H9 (cell line): Measurements from ENCODE around the gene HS1BP3. TPM values are rescaled to one million over a fixed set of nuclear protein-coding genes. Genes with fewer than 3 reads are reported as not detected.

Experiments
- DNase-seq: peaks from one replicate; pipeline ENCODE4 v3.0.0-alpha.2; 2017
- H2AFZ ChIP-seq: one replicate; pipeline ENCODE4 v1.6.1; 2013; ENCODE audit warnings: mild to moderate bottlenecking, low read length, control low read depth, moderate library complexity
- H2AK5ac ChIP-seq: 2 replicates; pipeline ENCODE4 v1.6.1; 2013; ENCODE audit warnings: low read length, control low read depth, mixed read lengths; ENCODE audit not compliant: insufficient read length
- H2BK120ac ChIP-seq: one replicate; pipeline ENCODE4 v1.6.1; 2013; ENCODE audit warnings: low read depth, mild to moderate bottlenecking, low read length, control low read depth, inconsistent platforms; ENCODE audit not compliant: poor library complexity, severe bottlenecking
- H2BK12ac ChIP-seq: 2 replicates; pipeline ENCODE4 v1.6.1; 2013; ENCODE audit warnings: low read length, control low read depth, mixed read lengths, low read depth; ENCODE audit not compliant: insufficient read length
- H2BK15ac ChIP-seq: 2 replicates; pipeline ENCODE4 v1.6.1; 2013; ENCODE audit warnings: low read depth, low read length, control low read depth
- H2BK20ac ChIP-seq: one replicate; pipeline ENCODE4 v1.6.1; 2013; ENCODE audit warnings: low read depth, mild to moderate bottlenecking, low read length, control low read depth, inconsistent platforms; ENCODE audit not compliant: poor library complexity, severe bottlenecking
- H2BK5ac ChIP-seq: 2 replicates; pipeline ENCODE4 v1.6.1; 2013; ENCODE audit warnings: low read length, control low read depth, mixed read lengths; ENCODE audit not compliant: insufficient read length
- H3K14ac ChIP-seq: 2 replicates; pipeline ENCODE4 v1.6.1; 2013; ENCODE audit warnings: low read length, control low read depth; ENCODE audit not compliant: insufficient read depth
- H3K18ac ChIP-seq: 2 replicates; pipeline ENCODE4 v1.6.1; 2013; ENCODE audit warnings: low read depth, mild to moderate bottlenecking, mixed read lengths, low read length, control low read depth; ENCODE audit not compliant: insufficient read length
- H3K23ac ChIP-seq: 2 replicates; pipeline ENCODE4 v1.6.1; 2013; ENCODE audit warnings: low read length, control low read depth, mixed read lengths, low read depth; ENCODE audit not compliant: insufficient read length
- H3K23me2 ChIP-seq: 2 replicates; pipeline ENCODE4 v1.6.1; 2013; ENCODE audit warnings: low read depth, mild to moderate bottlenecking, mixed read lengths, low read length, control low read depth; ENCODE audit not compliant: insufficient read length, poor library complexity, severe bottlenecking
- H3K27ac ChIP-seq: 2 replicates; pipeline ENCODE4 v1.5.1; 2013; ENCODE audit warnings: low read length, control low read depth, mixed read lengths, low read depth; ENCODE audit not compliant: insufficient read length
- H3K27me3 ChIP-seq: 2 replicates; pipeline ENCODE4 v1.6.1; 2013; ENCODE audit warnings: low read length, control low read depth, inconsistent platforms; ENCODE audit not compliant: insufficient read depth
- H3K4ac ChIP-seq: 2 replicates; pipeline ENCODE4 v1.6.1; 2013; ENCODE audit warnings: low read depth, mild to moderate bottlenecking, control low read depth, inconsistent platforms, low read length, moderate library complexity
- H3K4me1 ChIP-seq: 2 replicates; pipeline ENCODE4 v1.6.1; 2013; ENCODE audit warnings: low read length, control low read depth, inconsistent platforms; ENCODE audit not compliant: insufficient read depth
- H3K4me2 ChIP-seq: 2 replicates; pipeline ENCODE4 v1.6.1; 2013; ENCODE audit warnings: low read length, control low read depth, mixed read lengths; ENCODE audit not compliant: insufficient read length, insufficient read depth
- H3K56ac ChIP-seq: 2 replicates; pipeline ENCODE4 v1.6.1; 2013; ENCODE audit warnings: low read depth, mild to moderate bottlenecking, mixed read lengths, low read length, control low read depth; ENCODE audit not compliant: insufficient read length
- H3K79me1 ChIP-seq: 2 replicates; pipeline ENCODE4 v1.6.1; 2013; ENCODE audit warnings: low read depth, mild to moderate bottlenecking, moderate library complexity, low read length, control low read depth, inconsistent platforms; ENCODE audit not compliant: insufficient read depth, poor library complexity, severe bottlenecking
- H3K79me2 ChIP-seq: 2 replicates; pipeline ENCODE4 v1.6.1; 2013; ENCODE audit warnings: low read length, control low read depth, inconsistent platforms; ENCODE audit not compliant: insufficient read depth
- H3K9ac ChIP-seq: 2 replicates; pipeline ENCODE4 v1.6.1; 2013; ENCODE audit warnings: low read length, control low read depth, mixed read lengths; ENCODE audit not compliant: insufficient read length; ENCODE audit errors: extremely low read depth
- H3K9me3 ChIP-seq: one replicate; pipeline ENCODE4 v1.6.1; 2013; ENCODE audit warnings: low read depth, low read length, inconsistent platforms; ENCODE audit not compliant: control insufficient read depth
- H3T11ph ChIP-seq: one replicate; pipeline ENCODE4 v1.6.1; 2013; ENCODE audit warnings: mild to moderate bottlenecking, low read length, control low read depth, inconsistent platforms
- H4K20me1 ChIP-seq: one replicate; pipeline ENCODE4 v1.6.1; 2013; ENCODE audit not compliant: control insufficient read depth, insufficient read length, insufficient read depth
- H4K5ac ChIP-seq: 2 replicates; pipeline ENCODE4 v1.6.1; 2013; ENCODE audit warnings: low read depth, mild to moderate bottlenecking, mixed read lengths, low read length, control low read depth; ENCODE audit not compliant: insufficient read length
- H4K8ac ChIP-seq: replicated peaks from 2 replicates; pipeline ENCODE4 v1.6.1; 2013; ENCODE audit warnings: low read length, control low read depth, mixed read lengths, low read depth; ENCODE audit not compliant: insufficient read length
- H4K91ac ChIP-seq: 2 replicates; pipeline ENCODE4 v1.6.1; 2013; ENCODE audit warnings: low read depth, mild to moderate bottlenecking, moderate library complexity, mixed read lengths, low read length, control low read depth; ENCODE audit not compliant: insufficient read length
- H3K27ac Mint-ChIP-seq, 3 experiments: 2 replicates in 2 of 3; 3 replicates in 1 of 3; pipeline ENCODE4 v1.8.0; 2020 to 2021; ENCODE audit warnings: mixed read lengths in 3 of 3, mild to moderate bottlenecking in 1 of 3, moderate library complexity in 1 of 3
- H3K27me3 Mint-ChIP-seq: 2 replicates; pipeline ENCODE4 v1.8.0; 2021; ENCODE audit warnings: low read depth, mild to moderate bottlenecking, moderate library complexity, mixed read lengths
- H3K36me3 Mint-ChIP-seq, 3 experiments: 2 replicates in 2 of 3; 3 replicates in 1 of 3; pipeline ENCODE4 v1.8.0; 2020 to 2021; ENCODE audit warnings: low read depth in 3 of 3, mixed read lengths in 3 of 3; ENCODE audit not compliant: insufficient read depth in 1 of 3
- H3K4me1 Mint-ChIP-seq, 2 experiments: 2 replicates each; pipeline ENCODE4 v1.8.0; 2020; ENCODE audit warnings: mixed read lengths in 2 of 2
- H3K4me3 Mint-ChIP-seq, 2 experiments: 2 replicates in 1 of 2; 3 replicates in 1 of 2; pipeline ENCODE4 v1.8.0; 2020 to 2021; ENCODE audit warnings: mild to moderate bottlenecking in 2 of 2, mixed read lengths in 2 of 2, moderate library complexity in 1 of 2
- H3K9me3 Mint-ChIP-seq, 2 experiments: 2 replicates in 1 of 2; 3 replicates in 1 of 2; pipeline ENCODE4 v1.8.0; 2020; ENCODE audit warnings: mild to moderate bottlenecking in 2 of 2, mixed read lengths in 2 of 2, moderate library complexity in 1 of 2
- CTCF ChIP-seq: fragments of 200-600 bp; sonication (generic); conservative IDR thresholded peaks from 3 replicates; pipeline ENCODE4 v1.8.0; 2021; ENCODE audit warnings: antibody characterized with exemption, mild to moderate bottlenecking
- WGBS: extraction: QIAGEN DNeasy Blood & Tissue Kit; methylation state at CpG from one replicate; pipeline ENCODE4 v1.1.7; 2013; ENCODE audit warnings: missing lambda C conversion rate, low lambda C conversion rate, mixed read lengths; ENCODE audit not compliant: insufficient read length; ENCODE audit errors: extremely low coverage; 5-methylcytosine and 5-hydroxymethylcytosine counted together
- total RNA-seq: library from RNA; stranded (reverse); gene quantifications from 2 replicates; pipeline ENCODE4 v1.2.1, GENCODE V29; 2021

The HS1BP3 gene
- total RNA-seq, 1 experiment from 2014 or later = 11.1 TPM

- no peak overlapping the region for H3K4me3 Mint-ChIP-seq
- Histone ChIP-seq H3T11ph (no peak overlapping the region), H3K4me2 (no peak overlapping the region), H3K27me3 (no peaks in the 10 kb centered on the region), H2BK5ac (no peak overlapping the region), H3K4ac (no peak overlapping the region), H4K8ac (no peak overlapping the region), H3K56ac (no peak overlapping the region), H4K20me1 (no peaks in the 10 kb centered on the region), H3K79me1 (no peaks in the 10 kb centered on the region), H2AFZ (no peak overlapping the region), H2BK120ac (no peak overlapping the region), H2BK12ac (no peak overlapping the region), H2BK20ac (no peak overlapping the region), H3K9ac (no peak overlapping the region), H3K18ac (no peak overlapping the region), H2BK15ac (no peak overlapping the region), H3K27ac (no peak overlapping the region), H3K23ac (no peak overlapping the region), H4K91ac (no peak overlapping the region), H3K23me2 (no peaks in the 10 kb centered on the region), H3K9me3 (no peaks in the 10 kb centered on the region), H3K4me1 (no peaks in the 10 kb centered on the region), H4K5ac (no peak overlapping the region), H3K79me2 (no peaks in the 10 kb centered on the region), H2AK5ac (no peak overlapping the region), H3K14ac (no peak overlapping the region)
- no peaks in the 10 kb centered on the region; a peak in 1 of 5 replicates for H3K9me3 Mint-ChIP-seq
- peaks cover 5% of the 10 kb centered on the region for H3K27me3 Mint-ChIP-seq
- peaks cover 0 to 2% of the 10 kb centered on the region in 2 experiments; a peak in 1 of 4 replicates for H3K4me1 Mint-ChIP-seq
- peak overlapping the region in 1 of 3 experiments; percentile 79; a peak in 2 of 7 replicates for H3K27ac Mint-ChIP-seq
- no peaks in the 10 kb centered on the region for H3K36me3 Mint-ChIP-seq
- no peak for DNase-seq
- no peak for TF ChIP-seq CTCF
- WGBS = no CpG with 5 or more reads among the region's 5 CpGs
These were observed 76.4 kb downstream of the HS1BP3 start for GRCh38 chr2:20574423-20574911.
